ENCODE data around the gene AFTPH. TPM values are rescaled to one million over a fixed set of nuclear protein-coding genes. Genes with fewer than 3 reads are reported as not detected.

The AFTPH gene
- total RNA-seq, 1 donor from 2014 or later: 16.0 TPM

- Mint-ChIP-seq H3K4me1 (ENCODE audit: low read depth, unreplicated experiment) (peaks cover 31% of the 10 kb centered on the region), H3K9me3 (ENCODE audit: unreplicated experiment) (no peaks in the 10 kb centered on the region), H3K36me3 (ENCODE audit: low read depth, unreplicated experiment) (no peaks in the 10 kb centered on the region), H3K4me3 (ENCODE audit: unreplicated experiment) (no peak overlapping the region), H3K27ac (ENCODE audit: unreplicated experiment) (no peak overlapping the region), H3K27me3 (ENCODE audit: low read depth, unreplicated experiment) (no peaks in the 10 kb centered on the region)
- H3K27ac ChIP-seq (ENCODE audit: low read depth, low read length): no peak overlapping the region
- H3K9me3 ChIP-seq (ENCODE audit: insufficient read depth, low read depth, low read length): no peaks in the 10 kb centered on the region
- no peaks in the 10 kb centered on the region for H3K27me3 ChIP-seq (ENCODE audit: insufficient read depth, low read length)
- peaks cover 2% of the 10 kb centered on the region for H3K4me1 ChIP-seq (ENCODE audit: insufficient read depth, low read length)
- FAIRE-seq (peak; percentile 9), DNase-seq (ENCODE audit: low read depth) (no peak)
- H3K36me3 ChIP-seq (ENCODE audit: insufficient read depth, low read length): no peaks in the 10 kb centered on the region
- no peak overlapping the region for H3K9ac ChIP-seq (ENCODE audit: low read length)
- H3K4me2 ChIP-seq (ENCODE audit: low read length): no peak overlapping the region
- H2AFZ ChIP-seq (ENCODE audit: low read depth, low read length): no peak overlapping the region
- peaks cover 48% of the 10 kb centered on the region for H4K20me1 ChIP-seq (ENCODE audit: insufficient read depth, low read length)
- no peak overlapping the region for H3K4me3 ChIP-seq (ENCODE audit: insufficient read depth, low read depth, low read length)
- TF ChIP-seq EZH2 (IDR thresholded peaks at IDR 0.05; ENCODE audit: insufficient read depth, low read length) (no peak), CTCF (IDR thresholded peaks at IDR 0.05; ENCODE audit: insufficient read depth, low read depth, low read length) (no peak)
- H3K79me2 ChIP-seq (ENCODE audit: insufficient read depth, low read length): peaks cover 41% of the 10 kb centered on the region
Observed at GRCh38 chr2:64543008-64543697, 19.0 kb downstream of the AFTPH start.

- Mint-ChIP-seq H3K4me1 (ENCODE audit: low read depth, unreplicated experiment) (peaks cover 4% of the 10 kb centered on the region), H3K27me3 (ENCODE audit: low read depth, unreplicated experiment) (no peaks in the 10 kb centered on the region), H3K9me3 (ENCODE audit: unreplicated experiment) (no peaks in the 10 kb centered on the region), H3K36me3 (ENCODE audit: low read depth, unreplicated experiment) (peaks cover 9% of the 10 kb centered on the region), H3K4me3 (ENCODE audit: unreplicated experiment) (no peak overlapping the region), H3K27ac (ENCODE audit: unreplicated experiment) (peak overlapping the region; percentile 26)
- peak; percentile 56 for DNase-seq (ENCODE audit: low read depth)
- Histone ChIP-seq H3K27ac (ENCODE audit: low read depth, low read length) (no peak overlapping the region), H3K4me1 (ENCODE audit: insufficient read depth, low read length) (no peaks in the 10 kb centered on the region), H3K9me3 (ENCODE audit: insufficient read depth, low read depth, low read length) (no peaks in the 10 kb centered on the region), H3K79me2 (ENCODE audit: insufficient read depth, low read length) (peaks cover 16% of the 10 kb centered on the region), H3K27me3 (ENCODE audit: insufficient read depth, low read length) (no peaks in the 10 kb centered on the region), H3K9ac (ENCODE audit: low read length) (no peak overlapping the region), H3K4me3 (ENCODE audit: insufficient read depth, low read depth, low read length) (no peak overlapping the region), H2AFZ (ENCODE audit: low read depth, low read length) (no peak overlapping the region), H3K36me3 (ENCODE audit: insufficient read depth, low read length) (no peaks in the 10 kb centered on the region), H3K4me2 (ENCODE audit: low read length) (no peak overlapping the region), H4K20me1 (ENCODE audit: insufficient read depth, low read length) (peaks cover 18% of the 10 kb centered on the region)
- no peak for FAIRE-seq
- TF ChIP-seq EZH2 (IDR thresholded peaks at IDR 0.05; ENCODE audit: insufficient read depth, low read length): no peak
- TF ChIP-seq CTCF (IDR thresholded peaks at IDR 0.05; ENCODE audit: insufficient read depth, low read depth, low read length): no peak
Observed at GRCh38 chr2:64548761-64549160, 24.6 kb downstream of the AFTPH start.

GRCh38 chr2:64550042-64550441 lies 25.9 kb downstream of the AFTPH start:
- H3K27me3 ChIP-seq (ENCODE audit: insufficient read depth, low read length): no peaks in the 10 kb centered on the region
- no peak for FAIRE-seq

More at GRCh38 chr2:64550042-64550441, 25.9 kb downstream of the AFTPH start:
- Histone ChIP-seq H3K4me2 (ENCODE audit: low read length) (no peak overlapping the region), H3K9me3 (ENCODE audit: insufficient read depth, low read depth, low read length) (no peaks in the 10 kb centered on the region), H2AFZ (ENCODE audit: low read depth, low read length) (no peak overlapping the region), H3K4me3 (ENCODE audit: insufficient read depth, low read depth, low read length) (no peak overlapping the region), H3K4me1 (ENCODE audit: insufficient read depth, low read length) (no peaks in the 10 kb centered on the region), H3K79me2 (ENCODE audit: insufficient read depth, low read length) (peaks cover 3% of the 10 kb centered on the region), H3K9ac (ENCODE audit: low read length) (no peak overlapping the region), H3K36me3 (ENCODE audit: insufficient read depth, low read length) (no peaks in the 10 kb centered on the region), H3K27ac (ENCODE audit: low read depth, low read length) (no peak overlapping the region), H4K20me1 (ENCODE audit: insufficient read depth, low read length) (peaks cover 6% of the 10 kb centered on the region)
- TF ChIP-seq EZH2 (IDR thresholded peaks at IDR 0.05; ENCODE audit: insufficient read depth, low read length): no peak
- TF ChIP-seq CTCF (IDR thresholded peaks at IDR 0.05; ENCODE audit: insufficient read depth, low read depth, low read length): no peak
- no peak for DNase-seq (ENCODE audit: low read depth)
- Mint-ChIP-seq H3K36me3 (ENCODE audit: low read depth, unreplicated experiment) (peaks cover 9% of the 10 kb centered on the region), H3K27me3 (ENCODE audit: low read depth, unreplicated experiment) (no peaks in the 10 kb centered on the region), H3K4me1 (ENCODE audit: low read depth, unreplicated experiment) (peaks cover 4% of the 10 kb centered on the region), H3K27ac (ENCODE audit: unreplicated experiment) (peak overlapping the region; percentile 44), H3K9me3 (ENCODE audit: unreplicated experiment) (no peaks in the 10 kb centered on the region), H3K4me3 (ENCODE audit: unreplicated experiment) (no peak overlapping the region)

All from astrocyte (in vitro differentiated cells and primary cell).